HFFc6 (cell line): ENCODE results near the gene NUP58. TPM values are rescaled to one million over a fixed set of nuclear protein-coding genes. Genes with fewer than 3 reads are reported as not detected.
A peak's percentile ranks its signal among the peaks of the same experiment; 100 is the strongest.
"Not testable (repeated sequence)": the region's sequence is repeated elsewhere in the genome, so short reads cannot be mapped to it uniquely, and the experiment has no call there.

Experiments
- DNase-seq: peaks from one replicate; pipeline ENCODE4 v3.0.0-alpha.2; 2018
- H3K27ac Mint-ChIP-seq: 2 replicates; pipeline ENCODE4 v1.8.0; 2020; ENCODE audit warnings: mild to moderate bottlenecking, mixed read lengths
- H3K27me3 Mint-ChIP-seq: 2 replicates; pipeline ENCODE4 v1.8.0; 2021; ENCODE audit warnings: mild to moderate bottlenecking, moderate library complexity, mixed read lengths; ENCODE audit not compliant: insufficient read depth
- H3K36me3 Mint-ChIP-seq: 2 replicates; pipeline ENCODE4 v1.8.0; 2021; ENCODE audit warnings: low read depth, mixed read lengths
- H3K4me1 Mint-ChIP-seq: 2 replicates; pipeline ENCODE4 v1.8.0; 2020; ENCODE audit warnings: low read depth, mixed read lengths
- H3K4me3 Mint-ChIP-seq: 2 replicates; pipeline ENCODE4 v1.8.0; 2020; ENCODE audit warnings: mild to moderate bottlenecking, moderate library complexity, mixed read lengths
- H3K9me3 Mint-ChIP-seq: 2 replicates; pipeline ENCODE4 v1.8.0; 2020; ENCODE audit warnings: mild to moderate bottlenecking, mixed read lengths
- CTCF ChIP-seq: fragments of 200-600 bp; sonication (generic); IDR thresholded peaks from 2 replicates; pipeline ENCODE4 v1.5.0; 2021; ENCODE audit warnings: antibody characterized with exemption, mild to moderate bottlenecking
- total RNA-seq, 6 experiments: library from RNA; stranded (reverse); fragmentation: NEBNext Ultra II Directional; extraction: Animal tissue kit (Norgen Biotek cat#: 25700); gene quantifications; 2 replicates in 1 of 6; 3 replicates in 5 of 6; pipeline ENCODE4 v1.2.3, GENCODE V29; 2021

The NUP58 gene
- total RNA-seq, 6 experiments from 2014 or later: 44.6 to 51.6 (median 46.8) TPM

DNA sequence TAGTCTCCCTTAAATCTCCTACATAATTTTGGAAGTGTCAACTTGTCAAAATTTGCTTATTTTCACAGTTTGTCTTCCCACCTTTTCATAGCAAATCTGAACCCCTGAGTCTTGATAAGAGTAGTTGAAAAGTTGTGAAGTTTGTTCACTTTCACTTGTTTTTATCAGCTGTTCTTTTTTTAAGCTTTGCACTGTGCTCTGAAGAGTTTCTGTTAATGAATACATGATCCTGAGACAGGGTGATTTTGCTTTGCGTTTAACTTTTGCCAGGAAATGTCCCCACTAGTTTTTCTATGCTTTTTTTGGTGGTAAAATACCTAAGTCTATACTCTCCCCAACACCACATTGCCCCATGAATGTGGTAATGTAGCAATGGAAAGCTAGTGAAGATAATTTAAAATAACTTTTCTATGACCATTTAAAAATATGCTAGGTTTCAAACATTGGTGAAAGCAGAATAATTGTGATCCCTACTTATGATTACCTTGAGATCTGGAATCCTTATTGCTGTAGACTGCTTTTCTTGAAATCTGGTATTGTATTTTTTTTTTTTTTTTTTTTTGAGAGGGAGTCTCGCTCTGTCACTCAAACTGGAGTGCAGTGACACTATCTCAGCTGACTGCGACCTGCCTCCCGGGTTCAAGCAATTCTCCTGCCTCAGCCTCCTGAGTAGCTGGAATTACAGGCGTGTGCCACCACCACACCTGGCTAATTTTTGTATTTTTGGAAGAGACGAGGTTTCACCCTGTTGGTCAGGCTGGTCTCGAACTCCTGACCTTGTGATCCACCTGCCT is 5.4 kb downstream of the NUP58 start:
- no peak for DNase-seq
- no peak overlapping the region for H3K4me3 Mint-ChIP-seq
- peaks cover 27% of the 10 kb centered on the region for H3K4me1 Mint-ChIP-seq
- peaks cover 1% of the 10 kb centered on the region for H3K27me3 Mint-ChIP-seq
- TF ChIP-seq CTCF: no peak
- H3K9me3 Mint-ChIP-seq: no peaks in the 10 kb centered on the region
- H3K36me3 Mint-ChIP-seq: peaks cover 38% of the 10 kb centered on the region
- H3K27ac Mint-ChIP-seq: peak overlapping the region; percentile 35

- H3K4me1 Mint-ChIP-seq: peaks cover under 1% of the 10 kb centered on the region; the same call in 1 of the 2 replicates
- H3K27me3 Mint-ChIP-seq: no peaks in the 10 kb centered on the region; the same call in 1 of the 2 replicates
- no peak overlapping the region for H3K4me3 Mint-ChIP-seq
- no peak for DNase-seq
- H3K9me3 Mint-ChIP-seq: no peaks in the 10 kb centered on the region
- H3K36me3 Mint-ChIP-seq: peaks cover 25% of the 10 kb centered on the region
- TF ChIP-seq CTCF: no peak
- H3K27ac Mint-ChIP-seq: peak overlapping the region; percentile 36; the same call in 1 of the 2 replicates
These were observed 9.5 kb downstream of the NUP58 start for GRCh38 chr13:25310891-25311290.

DNA sequence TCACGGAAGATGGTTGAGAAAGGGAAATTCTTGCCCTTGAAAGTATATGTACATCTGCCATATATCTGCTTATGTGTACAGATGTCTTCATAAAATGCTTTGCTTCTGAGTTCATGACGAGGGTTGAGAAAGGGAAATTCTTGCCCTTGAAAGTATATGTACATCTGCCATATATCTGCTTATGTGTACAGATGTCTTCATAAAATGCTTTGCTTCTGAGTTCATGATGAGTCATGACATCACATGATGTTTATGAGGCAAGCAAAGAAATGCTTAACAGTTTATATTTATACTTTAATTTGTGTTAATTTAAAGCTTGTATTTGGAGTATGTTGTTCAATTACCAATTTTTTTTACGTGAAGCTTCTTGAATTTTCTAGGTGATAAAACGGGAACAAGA is 17.5 kb downstream of the NUP58 start:
- Mint-ChIP-seq H3K36me3 (peaks cover 22% of the 10 kb centered on the region), H3K27ac (peak overlapping the region; percentile 76)
- peak; percentile 78 for DNase-seq

GRCh38 chr13:25319771-25320170 is 18.3 kb downstream of the NUP58 start:
- H3K27ac Mint-ChIP-seq: peak overlapping the region; percentile 21; the same call in 1 of the 2 replicates

More for the DNA sequence above, 17.5 kb downstream of the NUP58 start:
- Mint-ChIP-seq H3K4me1 (peaks cover 24% of the 10 kb centered on the region), H3K4me3 (peak overlapping the region; percentile 38)
- H3K9me3 Mint-ChIP-seq, H3K27me3 Mint-ChIP-seq: not testable (repeated sequence)

GRCh38 chr13:25324100-25324499 is 22.7 kb downstream of the NUP58 start:
- no peak for TF ChIP-seq CTCF
- Mint-ChIP-seq H3K27me3 (no peaks in the 10 kb centered on the region), H3K27ac (peak overlapping the region; percentile 3; the same call in 1 of the 2 replicates), H3K36me3 (peaks cover 23% of the 10 kb centered on the region), H3K4me1 (peaks cover 3% of the 10 kb centered on the region), H3K9me3 (no peaks in the 10 kb centered on the region), H3K4me3 (no peak overlapping the region)
- no peak for DNase-seq

More at GRCh38 chr13:25319771-25320170, 18.3 kb downstream of the NUP58 start:
- TF ChIP-seq CTCF: no peak
- H3K9me3 Mint-ChIP-seq: no peaks in the 10 kb centered on the region
- no peaks in the 10 kb centered on the region for H3K27me3 Mint-ChIP-seq
- no peak overlapping the region for H3K4me3 Mint-ChIP-seq
- peaks cover 22% of the 10 kb centered on the region for H3K36me3 Mint-ChIP-seq
- no peak for DNase-seq
- peaks cover 24% of the 10 kb centered on the region for H3K4me1 Mint-ChIP-seq

- H3K9me3 Mint-ChIP-seq: no peaks in the 10 kb centered on the region
- peak overlapping the region; percentile 43; the same call in 1 of the 2 replicates for H3K27ac Mint-ChIP-seq
- peaks cover 48% of the 10 kb centered on the region for H3K36me3 Mint-ChIP-seq
- TF ChIP-seq CTCF: no peak
- no peaks in the 10 kb centered on the region for H3K27me3 Mint-ChIP-seq
- H3K4me1 Mint-ChIP-seq: peaks cover 17% of the 10 kb centered on the region
- peak; percentile 17 for DNase-seq
- no peak overlapping the region for H3K4me3 Mint-ChIP-seq
These were observed 28.3 kb downstream of the NUP58 start for GRCh38 chr13:25329706-25330105.
